Activated effector memory CD4-positive, alpha-beta T cell treated with Interleukin-2 at 50 U/mL for 16 hours (primary cell): Measurements from ENCODE around the gene FGF21.

Experiments used
- DNase-seq: peaks from one replicate; pipeline ENCODE4 v3.0.0-alpha.2; 2020

FGF21 gene

DNA sequence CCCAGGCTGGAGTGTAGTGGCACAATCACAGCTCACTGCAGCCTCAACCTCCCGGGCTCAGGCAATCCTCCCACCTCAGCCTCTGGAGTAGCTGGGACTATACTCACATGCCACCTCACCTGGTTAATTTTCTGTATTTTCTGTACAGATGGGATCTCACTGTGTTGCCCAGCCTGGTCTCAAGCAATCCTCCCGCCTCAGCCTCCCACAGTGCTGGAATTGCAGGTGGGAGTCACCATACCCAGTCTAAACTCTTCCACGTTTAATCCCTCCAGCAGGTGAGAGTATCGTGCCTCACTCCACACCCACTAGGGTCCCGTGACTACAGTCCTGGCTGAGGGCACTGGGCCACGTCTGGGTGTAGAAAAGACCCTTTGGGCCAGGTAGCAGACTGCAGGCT, 39.0 kb downstream of the FGF21 start:
- no peak for DNase-seq

DNA sequence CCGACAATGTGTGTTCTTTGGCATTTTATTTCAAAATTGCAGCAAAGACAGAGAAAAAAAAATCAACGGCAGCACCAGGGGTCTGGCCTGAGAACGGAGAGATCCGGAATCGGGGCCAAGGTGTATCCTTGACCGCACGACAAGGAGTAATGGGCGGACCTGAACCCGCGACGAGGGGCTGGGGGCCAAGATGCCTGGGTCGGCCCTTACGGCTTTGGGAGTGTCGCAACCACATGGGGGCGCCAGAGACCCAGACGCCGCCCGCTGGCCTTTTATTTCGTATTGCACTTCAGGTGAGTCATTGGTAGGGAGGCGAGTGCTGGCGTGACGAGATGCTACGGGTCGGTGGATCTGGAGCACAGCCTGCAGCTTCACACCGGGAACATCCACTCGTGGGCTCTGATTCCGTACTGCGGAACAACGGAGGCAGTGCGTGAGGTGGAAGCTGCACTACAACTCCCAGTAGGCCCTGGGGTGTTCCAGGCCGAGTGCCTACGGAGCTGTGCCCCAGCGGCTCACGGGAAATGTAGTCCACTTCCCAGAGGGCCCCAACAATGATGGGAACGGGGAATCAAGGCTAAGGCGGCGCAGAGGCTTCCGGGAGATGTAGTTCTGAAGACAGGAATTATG, 39.8 kb downstream of the FGF21 start:
- peak; percentile 75 for DNase-seq

DNA sequence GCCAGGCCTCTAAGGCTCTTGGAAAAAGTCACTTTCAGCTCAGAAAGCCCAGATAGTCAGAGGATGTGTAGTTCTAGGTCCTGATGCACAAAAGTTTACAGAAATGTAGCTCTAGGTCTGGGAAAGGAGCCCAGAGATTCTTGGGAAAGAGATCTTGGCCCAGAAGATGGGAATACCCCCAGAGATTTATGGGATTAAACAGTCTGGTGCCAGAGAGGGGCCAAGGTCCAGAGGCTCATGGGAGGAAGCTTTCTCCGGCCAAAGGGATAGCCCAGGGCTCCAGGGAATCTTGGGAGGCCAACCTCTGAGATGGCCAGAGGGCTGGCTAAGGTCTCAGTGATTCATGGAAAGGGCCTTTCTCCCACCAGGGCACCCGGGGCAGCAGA, 40.4 kb downstream of the FGF21 start:
- no peak for DNase-seq

DNA sequence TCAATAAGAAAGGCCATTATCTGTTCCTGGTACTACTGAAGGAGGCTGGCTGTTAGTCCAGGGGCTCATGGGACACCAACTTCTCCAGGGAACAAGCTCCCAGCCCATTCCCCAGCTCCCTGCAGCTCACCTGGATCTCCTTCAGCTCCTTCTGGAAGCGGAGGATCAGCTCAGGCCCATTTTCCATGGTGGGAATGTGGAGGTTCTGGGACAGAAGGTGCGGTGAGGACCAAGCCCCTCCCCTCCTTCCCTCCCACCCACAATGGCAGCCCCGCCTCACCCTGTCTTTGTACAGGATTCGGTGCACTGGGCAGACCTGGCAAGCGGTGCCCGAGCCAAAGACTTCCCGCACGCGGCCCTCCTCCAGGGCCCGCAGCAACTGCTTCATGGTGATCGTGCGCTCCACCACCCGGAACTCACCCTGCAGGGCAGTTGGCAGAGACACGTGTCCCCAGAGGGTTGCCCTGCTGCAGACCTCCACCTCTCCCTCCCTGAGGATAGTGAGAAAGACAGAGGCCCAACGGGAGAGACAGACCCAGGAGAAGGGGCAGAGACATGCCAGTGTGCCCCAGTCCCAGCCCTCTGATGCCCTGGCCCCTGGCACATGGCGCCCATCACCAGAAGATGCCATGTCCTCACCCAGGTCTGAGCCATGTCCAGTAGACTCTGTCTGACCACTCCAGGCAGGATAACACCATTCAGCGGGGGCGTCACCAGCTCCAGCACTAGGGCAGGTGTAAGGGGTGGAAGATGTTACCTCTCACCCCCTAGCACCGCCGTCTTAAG, 41.2 kb downstream of the FGF21 start:
- no peak for DNase-seq

- no peak for DNase-seq
Observed at GRCh38 chr19:48797103-48797502, 41.8 kb downstream of the FGF21 start.

- DNase-seq, result no peak
Observed at GRCh38 chr19:48798937-48799336, 43.6 kb downstream of the FGF21 start.

GRCh38 chr19:48799358-48800300, 44.3 kb downstream of the FGF21 start:
- DNase-seq, result no peak

GRCh38 chr19:48802623-48803022, 47.3 kb downstream of the FGF21 start:
- no peak for DNase-seq

DNA sequence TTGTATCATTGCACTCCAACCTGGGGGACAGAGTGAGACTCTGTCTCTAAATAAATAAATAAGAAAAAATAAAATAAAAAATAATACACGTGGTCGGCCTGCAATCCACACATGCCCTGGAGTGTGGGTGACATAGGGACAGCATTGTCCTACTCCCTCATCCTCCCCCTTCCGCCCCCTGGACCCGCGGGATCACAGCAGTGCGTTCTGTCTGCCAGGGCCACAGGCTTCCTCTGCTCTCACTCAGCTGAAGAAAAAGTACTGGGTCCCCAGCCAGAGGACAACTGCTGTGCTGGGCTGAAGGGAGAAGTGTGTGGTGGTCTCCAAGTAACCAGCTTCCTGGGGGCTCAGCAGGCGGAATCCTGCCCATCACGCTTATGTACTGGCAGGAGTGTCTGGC, 49.2 kb downstream of the FGF21 start:
- DNase-seq, result no peak

DNA sequence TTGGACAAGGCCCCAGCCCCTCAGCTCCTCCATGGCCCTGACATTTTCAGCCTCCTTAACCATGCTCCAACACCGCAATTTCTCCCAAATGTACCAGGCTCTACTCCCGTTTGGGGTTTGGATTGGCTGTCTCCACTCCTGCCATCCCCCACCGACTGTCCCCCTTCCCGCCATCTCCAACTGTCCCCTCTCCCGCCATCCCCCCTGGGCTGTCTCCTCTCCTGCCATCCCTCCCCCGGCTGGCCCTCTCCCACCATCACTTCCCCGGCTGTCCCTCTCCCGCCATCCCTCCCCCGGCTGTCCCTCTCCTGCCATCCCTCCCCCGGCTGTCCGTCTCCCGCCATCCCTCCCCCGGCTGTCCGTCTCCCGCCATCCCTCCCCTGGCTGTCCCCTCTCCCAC, 50.1 kb downstream of the FGF21 start:
- no peak for DNase-seq

GRCh38 chr19:48806518-48806817, 51.1 kb downstream of the FGF21 start:
- no peak for DNase-seq

- no peak for DNase-seq
Observed at GRCh38 chr19:48806818-48807589, 51.7 kb downstream of the FGF21 start.

DNA sequence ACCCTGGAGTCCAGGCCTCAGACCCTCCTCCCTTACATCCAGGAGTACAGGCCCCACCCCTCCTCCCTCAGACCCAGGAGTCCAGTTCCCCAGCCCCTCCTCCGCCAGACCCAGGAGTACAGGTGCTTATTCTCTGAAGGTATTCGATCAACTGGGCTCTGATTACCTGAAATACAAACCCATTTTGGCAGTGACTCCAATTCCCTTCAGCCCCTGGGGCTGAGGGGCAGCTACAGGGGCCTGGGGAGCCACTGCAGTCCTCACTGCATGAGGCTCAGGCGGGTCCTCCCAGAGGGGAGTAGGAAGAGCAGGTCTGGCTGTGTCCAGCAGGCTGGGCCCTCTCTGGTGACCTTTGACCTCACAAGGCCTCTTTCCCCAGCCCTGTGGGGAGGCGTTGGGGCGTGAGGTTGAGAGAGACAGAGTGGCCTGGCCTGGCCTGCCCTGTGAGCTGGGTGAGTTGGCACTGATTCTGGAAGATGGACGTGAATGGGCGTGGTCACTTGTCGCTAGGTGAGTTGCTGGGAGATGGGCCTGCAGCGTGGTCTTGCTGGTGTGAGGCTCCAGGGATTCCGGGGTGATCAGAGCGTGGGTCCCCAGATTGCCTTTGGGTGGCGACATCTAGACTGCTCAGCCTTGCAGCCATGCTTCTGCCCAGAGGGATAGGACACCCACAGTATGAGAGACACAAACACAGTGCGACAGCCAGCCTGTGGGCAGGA, 52.4 kb downstream of the FGF21 start:
- DNase-seq, result no peak
